B cell (primary cell): ENCODE data around the gene XPNPEP1. TPM values are rescaled to one million over a fixed set of nuclear protein-coding genes. Genes with fewer than 3 reads are reported as not detected.

Experiments
- ATAC-seq: fragments of 200-7000 bp; cut with Tn5 transposase; one replicate; pipeline ENCODE4 v1.10.0; 2021; ENCODE audit warnings: low read depth, mild to moderate bottlenecking, moderate number of reproducible peaks, moderate library complexity
- CTCF ChIA-PET: fragments of 350-600 bp; sonication (Branson Sonifier 250); formaldehyde crosslinking; loops from one replicate; lab custom pipeline; 2021; ENCODE audit warnings: antibody characterized with exemption, inconsistent platforms; lab: Charles Lee
- POLR2A ChIA-PET: fragments of 350-600 bp; sonication (Branson Sonifier 250); formaldehyde crosslinking; loops from one replicate; lab custom pipeline; 2021; ENCODE audit warnings: antibody characterized with exemption; lab: Charles Lee
- DNase-seq: peaks from one replicate; pipeline ENCODE4 v3.0.0; 2013
- H2AFZ ChIP-seq: 2 replicates; pipeline ENCODE4 v1.6.1; 2012; ENCODE audit warnings: mild to moderate bottlenecking, low read depth, low read length; ENCODE audit not compliant: insufficient read depth, poor library complexity, severe bottlenecking
- H3K27ac ChIP-seq, 2 donors: 1 replicate in 1 of 2; 2 replicates in 1 of 2; pipeline ENCODE4 v1.5.1; 2012 to 2013; ENCODE audit warnings: low read length in 2 of 2, mild to moderate bottlenecking in 2 of 2, moderate library complexity in 1 of 2
- H3K27me3 ChIP-seq, 4 experiments: fragments of 200-600 bp in 1 of 4; sonication (generic) in 1 of 4; replicated peaks in 1 of 4; 1 replicate in 2 of 4; 2 replicates in 2 of 4; pipeline versions ENCODE4 v1.6.1 to v1.7.0; 2013 to 2016; ENCODE audit warnings: low read length in 3 of 4, mild to moderate bottlenecking in 2 of 4, mixed read lengths in 1 of 4, moderate library complexity in 1 of 4; ENCODE audit not compliant: insufficient read depth in 4 of 4, control insufficient read depth in 3 of 4; ENCODE audit errors: control extremely low read depth in 1 of 4
- H3K36me3 ChIP-seq, 2 experiments: replicated peaks in 1 of 2; 1 replicate in 1 of 2; 2 replicates in 1 of 2; pipeline versions ENCODE4 v1.6.1 to v1.7.1; 2013; ENCODE audit warnings: low read length in 1 of 2; ENCODE audit not compliant: insufficient read depth in 2 of 2, control insufficient read depth in 1 of 2; ENCODE audit errors: control extremely low read depth in 1 of 2, extremely low read depth in 1 of 2
- H3K4me1 ChIP-seq, 2 donors: fragments of 200-600 bp in 1 of 2; sonication (generic) in 1 of 2; 1 replicate in 1 of 2; 2 replicates in 1 of 2; pipeline versions ENCODE4 v1.5.1 to v1.6.1; 2013 to 2017; ENCODE audit warnings: low read length in 2 of 2; ENCODE audit not compliant: control insufficient read depth in 2 of 2, insufficient read depth in 2 of 2
- H3K4me2 ChIP-seq: replicated peaks from 2 replicates; pipeline ENCODE3; 2012; ENCODE audit warnings: mild to moderate bottlenecking, low read depth, low read length; ENCODE audit not compliant: poor library complexity, severe bottlenecking
- H3K4me3 ChIP-seq, 5 experiments: fragments of 200-600 bp in 1 of 5; sonication (generic) in 1 of 5; 1 replicate in 3 of 5; 2 replicates in 2 of 5; pipeline versions ENCODE4 v1.5.1 to v1.7.0; 2011 to 2016; ENCODE audit warnings: low read length in 4 of 5, mild to moderate bottlenecking in 4 of 5, low read depth in 2 of 5, control low read depth in 1 of 5, moderate library complexity in 1 of 5; ENCODE audit not compliant: insufficient read depth in 1 of 5; ENCODE audit errors: control extremely low read depth in 1 of 5, extremely low read depth in 1 of 5
- H3K79me2 ChIP-seq: fragments of 200-600 bp; sonication (generic); one replicate; pipeline ENCODE4 v1.6.0; 2016; ENCODE audit warnings: low read length; ENCODE audit not compliant: control insufficient read depth, insufficient read depth
- H3K9ac ChIP-seq: fragments of 200-600 bp; sonication (generic); 2 replicates; pipeline ENCODE4 v1.6.1; 2017; ENCODE audit warnings: mild to moderate bottlenecking, low read length, moderate library complexity
- H3K9me3 ChIP-seq, 3 donors: one replicate each; pipeline versions ENCODE4 v1.6.1 to v1.7.1; 2013; ENCODE audit warnings: low read length in 2 of 3; ENCODE audit not compliant: control insufficient read depth in 2 of 3, insufficient read depth in 1 of 3; ENCODE audit errors: control extremely low read depth in 1 of 3
- H4K20me1 ChIP-seq: 2 replicates; pipeline ENCODE4 v1.6.0; 2012; ENCODE audit warnings: mild to moderate bottlenecking, low read length; ENCODE audit not compliant: insufficient read depth, control insufficient read depth, poor library complexity, severe bottlenecking
- H3K27ac Mint-ChIP-seq: one replicate; pipeline ENCODE4 v1.8.0; 2021; ENCODE audit warnings: mixed read lengths
- H3K27me3 Mint-ChIP-seq: one replicate; pipeline ENCODE4 v1.8.0; 2021; ENCODE audit warnings: mixed read lengths
- H3K4me1 Mint-ChIP-seq: one replicate; pipeline ENCODE4 v1.8.0; 2021; ENCODE audit warnings: mixed read lengths
- H3K4me3 Mint-ChIP-seq: one replicate; pipeline ENCODE4 v1.8.0; 2021; ENCODE audit warnings: mixed read lengths
- H3K9me3 Mint-ChIP-seq: one replicate; pipeline ENCODE4 v1.8.0; 2022; ENCODE audit warnings: mixed read lengths; ENCODE audit not compliant: insufficient read depth
- CTCF ChIP-seq: fragments of 200-600 bp; IDR thresholded peaks from one replicate; pipeline ENCODE4 v1.8.0; 2022; ENCODE audit warnings: antibody characterized with exemption, mild to moderate bottlenecking
- EZH2 ChIP-seq: IDR thresholded peaks from 2 replicates; pipeline ENCODE4 v1.6.1; 2012; ENCODE audit warnings: borderline replicate concordance, low read depth, mild to moderate bottlenecking, moderate library complexity, low read length; ENCODE audit not compliant: insufficient read depth, poor library complexity, severe bottlenecking
- WGBS: methylation state at CpG from one replicate; pipeline ENCODE4 v1.1.5; 2013; ENCODE audit warnings: missing lambda C conversion rate; ENCODE audit not compliant: insufficient coverage; 5-methylcytosine and 5-hydroxymethylcytosine counted together
- intact Hi-C: fragments of 100-400 bp; cut with micrococcal nuclease; formaldehyde crosslinking; loops from one replicate; pipeline ENCODE4 v1.10.0; 2022
- polyA plus RNA-seq: library from polyadenylated mRNA; depleted of rRNA; stranded (reverse); fragments of >200 nt; gene quantifications from 2 replicates; pipeline ENCODE4 v1.2.3, GENCODE V29; 2012
- total RNA-seq, 2 donors: library from RNA; stranded (reverse); fragments of 120-200 nt in 1 of 2; gene quantifications; 1 replicate in 1 of 2; 2 replicates in 1 of 2; pipeline versions ENCODE4 v1.2.3 to v1.2.4, GENCODE V29; 2013 to 2022

Gene XPNPEP1
- total and polyA plus RNA-seq, 2 donors (not counting 1 experiment from before 2014, with no cell fraction given), result 60.6 to 70.8 TPM

DNA sequence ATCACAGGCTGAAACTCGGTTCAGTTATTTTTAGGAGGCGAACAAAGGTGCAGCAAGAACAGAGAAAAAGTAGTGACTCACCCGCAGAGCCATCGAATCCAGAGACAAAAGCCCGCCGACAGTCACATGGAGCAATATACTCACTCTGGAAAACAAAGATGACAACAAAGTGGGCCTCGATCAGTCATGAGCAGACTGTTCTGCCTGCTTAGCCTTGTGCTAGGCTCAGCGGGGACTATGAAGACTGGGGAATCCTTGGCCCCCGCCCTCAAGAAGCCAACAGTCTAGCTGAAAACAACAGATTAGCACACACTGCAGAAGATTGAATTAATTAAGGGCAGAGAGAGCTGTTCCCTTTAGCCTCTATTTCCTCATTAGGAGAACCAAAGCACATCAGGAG lies 30.4 kb downstream of the XPNPEP1 start:
- H2AFZ ChIP-seq, result no peak overlapping the region
- Mint-ChIP-seq H3K4me1 (peaks cover 14% of the 10 kb centered on the region), H3K4me3 (no peak overlapping the region), H3K27ac (no peak overlapping the region), H3K9me3 (no peaks in the 10 kb centered on the region), H3K27me3 (no peaks in the 10 kb centered on the region)
- no peak overlapping the region for H3K9ac ChIP-seq
- H3K4me2 ChIP-seq, result no peak overlapping the region
- TF ChIP-seq EZH2 (no peak), CTCF (no peak)
- 99% methylated on average over 8 of the region's 9 CpGs for WGBS
- ATAC-seq, result no peak
- no peak overlapping the region for H3K4me3 ChIP-seq
- H3K27me3 ChIP-seq, result no peaks in the 10 kb centered on the region
- peaks cover 5% of the 10 kb centered on the region for H4K20me1 ChIP-seq
- peaks cover 2% of the 10 kb centered on the region for H3K79me2 ChIP-seq
- H3K9me3 ChIP-seq, result no peaks in the 10 kb centered on the region
- DNase-seq, result no peak
- ChIA-PET POLR2A (interaction anchor here (0.5 kb wide), 1 partner anchor 412 kb away, joined by 5 read pairs; the partner anchor contains the start of gene SMNDC1), CTCF (interaction anchor here (1.2 to 2.1 kb wide), 2 partner anchors 9 to 83 kb away, joined by 4 to 10 read pairs; no protein-coding TSS in a partner anchor)
- intact Hi-C loops, result no loop called here
- H3K4me1 ChIP-seq, result no peaks in the 10 kb centered on the region
- H3K36me3 ChIP-seq, result peaks cover 0 to 35% of the 10 kb centered on the region in 2 experiments
- no peak overlapping the region for H3K27ac ChIP-seq

DNA sequence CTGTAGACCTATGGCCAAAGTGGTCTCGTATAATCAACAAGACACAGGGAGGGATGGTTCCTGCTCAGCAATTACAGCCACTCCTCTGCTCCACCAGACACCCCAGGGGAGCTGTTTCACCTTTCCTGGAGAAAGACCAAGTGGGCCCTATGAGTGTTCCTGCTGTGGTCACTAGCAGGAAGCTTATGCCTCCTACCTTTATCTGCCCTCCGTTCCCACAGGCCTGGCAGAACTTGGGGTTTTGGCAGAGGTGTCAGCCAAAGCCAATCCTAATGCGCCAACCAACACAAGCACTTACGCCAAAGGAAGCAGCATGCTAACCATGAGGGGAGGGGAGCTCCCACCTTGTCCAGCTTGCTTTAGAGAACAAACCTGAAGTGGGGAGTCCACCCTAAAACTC lies 31.2 kb downstream of the XPNPEP1 start:
- Histone ChIP-seq H3K36me3 (peaks cover 0 to 42% of the 10 kb centered on the region in 2 experiments), H3K4me1 (no peaks in the 10 kb centered on the region), H2AFZ (no peak overlapping the region), H3K4me3 (no peak overlapping the region), H3K79me2 (no peaks in the 10 kb centered on the region), H3K27ac (no peak overlapping the region), H3K27me3 (no peaks in the 10 kb centered on the region), H3K9ac (no peak overlapping the region), H3K9me3 (no peaks in the 10 kb centered on the region), H4K20me1 (peaks cover 4% of the 10 kb centered on the region), H3K4me2 (no peak overlapping the region)
- DNase-seq (no peak), ATAC-seq (no peak)
- WGBS, result 92% methylated on average over 4 of the region's 4 CpGs
- H3K27me3 Mint-ChIP-seq, result no peaks in the 10 kb centered on the region
- no peaks in the 10 kb centered on the region for H3K9me3 Mint-ChIP-seq
- H3K27ac Mint-ChIP-seq, result no peak overlapping the region
- H3K4me3 Mint-ChIP-seq, result no peak overlapping the region
- POLR2A ChIA-PET, result no interaction called here
- intact Hi-C loops, result no loop called here
- peaks cover 14% of the 10 kb centered on the region for H3K4me1 Mint-ChIP-seq
- CTCF ChIA-PET, result interaction anchor here (1.1 to 2.1 kb wide), 3 partner anchors 8 to 84 kb away, joined by 4 to 10 read pairs (median 4); no protein-coding TSS in a partner anchor
- TF ChIP-seq EZH2, result no peak
- TF ChIP-seq CTCF, result no peak
